NCI-H226 (cell line): Measurements from ENCODE around the gene MTA1.
A peak's percentile ranks its signal among the peaks of the same experiment; 100 is the strongest.

ENCODE experiments used
- DNase-seq: peaks from one replicate; pipeline ENCODE4 v3.0.0-alpha.2; 2015

The MTA1 gene

GRCh38 chr14:105447651-105448640 is 28.3 kb downstream of the MTA1 start:
- no peak for DNase-seq

DNA sequence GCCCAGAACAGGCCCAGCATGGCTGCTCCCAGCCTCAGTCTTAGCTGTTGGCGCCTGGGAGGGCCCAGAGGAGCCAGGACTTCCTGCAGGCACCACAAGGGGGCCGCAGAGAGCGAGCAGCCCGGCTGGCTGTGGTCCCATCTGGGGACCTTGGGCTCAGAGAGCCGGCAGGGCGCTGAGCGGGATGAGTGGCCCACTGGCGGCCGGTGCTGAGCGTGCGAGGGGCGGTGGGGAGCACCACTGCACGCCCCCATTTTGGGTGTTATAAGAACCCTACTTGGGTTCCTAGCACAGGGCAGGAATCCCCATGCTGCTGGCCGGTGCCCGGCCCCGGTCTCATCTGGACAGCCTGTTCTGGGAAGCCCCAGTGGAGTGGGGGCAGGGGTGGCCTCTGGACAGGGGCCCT is 29.1 kb downstream of the MTA1 start:
- peak; percentile 22 for DNase-seq

- no peak for DNase-seq
Measured at GRCh38 chr14:105449276-105450122, 29.9 kb downstream of the MTA1 start.

GRCh38 chr14:105450123-105450505 is 30.5 kb downstream of the MTA1 start:
- no peak for DNase-seq

GRCh38 chr14:105450864-105451720 is 31.5 kb downstream of the MTA1 start:
- DNase-seq = no peak

- DNase-seq = no peak
Measured at GRCh38 chr14:105452963-105453362, 33.3 kb downstream of the MTA1 start.

- no peak for DNase-seq
Measured at GRCh38 chr14:105453847-105454246, 34.2 kb downstream of the MTA1 start.

GRCh38 chr14:105455086-105455640 is 35.5 kb downstream of the MTA1 start:
- DNase-seq = no peak

GRCh38 chr14:105455766-105456660 is 36.4 kb downstream of the MTA1 start:
- no peak for DNase-seq

DNA sequence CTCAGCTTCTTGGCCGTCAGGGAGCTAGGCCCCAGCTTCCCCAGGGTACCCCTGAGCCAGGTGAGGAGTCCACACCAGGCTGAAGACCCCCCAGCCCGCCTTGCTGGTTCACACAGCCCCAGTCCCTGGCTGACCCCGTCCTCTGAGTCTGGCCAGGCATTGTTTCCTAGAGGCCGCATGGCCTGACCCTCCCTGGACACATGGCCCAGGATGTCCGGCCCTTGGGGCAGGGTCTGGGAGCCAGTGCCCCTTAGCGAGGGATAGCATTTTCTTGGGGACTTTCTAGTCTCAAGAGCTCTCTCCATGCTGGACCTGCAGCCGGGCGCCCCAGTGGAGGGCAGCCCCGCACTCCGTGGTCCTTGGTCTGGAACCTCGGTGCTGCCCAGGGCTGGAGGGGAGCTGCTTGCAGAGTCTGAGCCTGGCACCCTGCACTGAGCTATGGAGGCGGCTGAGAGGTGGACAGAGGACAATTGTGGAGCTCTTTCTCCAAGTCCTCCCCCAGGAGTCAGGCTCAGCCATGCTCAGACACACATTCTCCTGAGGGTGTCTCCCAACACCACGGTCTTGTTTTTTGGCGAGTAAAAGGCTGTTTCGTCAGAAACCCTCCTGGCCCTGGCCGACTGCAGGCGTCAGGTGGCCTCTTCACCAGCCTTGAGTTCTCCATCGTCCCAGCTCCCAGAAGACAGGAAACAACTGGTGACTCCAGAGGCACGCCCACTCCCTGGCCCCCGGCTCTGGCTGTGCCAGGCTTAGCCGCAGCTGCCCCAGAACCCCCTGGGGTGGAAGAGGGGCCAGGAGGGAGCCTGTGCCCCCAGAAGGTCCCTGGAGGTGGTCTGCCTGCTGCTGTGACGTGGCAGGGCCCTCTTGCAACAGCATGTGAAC is 37.4 kb downstream of the MTA1 start:
- no peak for DNase-seq

DNA sequence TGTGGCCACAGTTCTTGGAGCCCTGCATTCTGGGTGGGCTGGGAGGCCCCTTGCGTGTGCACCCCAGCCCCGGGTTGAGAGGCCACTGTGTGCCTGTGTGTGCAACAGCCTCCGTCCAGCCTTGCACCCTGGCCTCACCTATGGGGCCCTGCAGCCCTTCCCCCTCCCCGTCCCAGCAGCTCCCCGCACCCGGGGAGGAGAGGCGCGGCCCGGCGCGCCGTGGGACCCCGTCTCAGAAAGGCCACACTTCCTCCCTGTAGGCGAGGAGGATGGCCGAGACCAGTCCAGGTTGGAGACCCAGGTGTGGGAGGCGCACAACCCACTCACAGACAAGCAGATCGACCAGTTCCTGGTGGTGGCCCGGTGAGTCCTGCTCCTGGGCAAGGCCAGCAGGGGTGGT is 38.4 kb downstream of the MTA1 start:
- DNase-seq = no peak

DNA sequence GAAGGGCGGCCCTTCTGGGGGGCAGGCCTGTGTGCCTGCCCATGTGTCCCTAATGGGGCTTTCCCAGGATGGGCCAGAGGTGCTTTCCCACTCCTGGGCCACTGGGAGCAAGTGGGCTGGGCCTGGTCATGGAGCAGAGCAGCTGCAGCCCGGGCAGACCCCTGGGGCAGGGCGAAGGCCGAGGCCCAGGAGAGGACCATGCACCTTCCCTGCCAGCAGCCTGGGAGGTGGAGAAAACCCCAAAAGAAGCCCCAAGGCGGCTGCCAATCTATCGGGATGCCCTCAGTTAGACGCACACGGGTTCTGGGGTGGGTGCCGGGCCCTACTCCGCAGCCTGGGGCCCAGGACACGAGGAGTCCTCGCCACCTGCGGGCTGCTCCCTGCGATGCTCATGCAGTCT is 38.9 kb downstream of the MTA1 start:
- DNase-seq = no peak

GRCh38 chr14:105460116-105460515 is 40.5 kb downstream of the MTA1 start:
- DNase-seq = no peak

GRCh38 chr14:105460616-105461015 is 41.0 kb downstream of the MTA1 start:
- no peak for DNase-seq

GRCh38 chr14:105461903-105462302 is 42.3 kb downstream of the MTA1 start:
- DNase-seq = no peak

- no peak for DNase-seq
Measured at GRCh38 chr14:105464501-105464900, 44.9 kb downstream of the MTA1 start.

DNA sequence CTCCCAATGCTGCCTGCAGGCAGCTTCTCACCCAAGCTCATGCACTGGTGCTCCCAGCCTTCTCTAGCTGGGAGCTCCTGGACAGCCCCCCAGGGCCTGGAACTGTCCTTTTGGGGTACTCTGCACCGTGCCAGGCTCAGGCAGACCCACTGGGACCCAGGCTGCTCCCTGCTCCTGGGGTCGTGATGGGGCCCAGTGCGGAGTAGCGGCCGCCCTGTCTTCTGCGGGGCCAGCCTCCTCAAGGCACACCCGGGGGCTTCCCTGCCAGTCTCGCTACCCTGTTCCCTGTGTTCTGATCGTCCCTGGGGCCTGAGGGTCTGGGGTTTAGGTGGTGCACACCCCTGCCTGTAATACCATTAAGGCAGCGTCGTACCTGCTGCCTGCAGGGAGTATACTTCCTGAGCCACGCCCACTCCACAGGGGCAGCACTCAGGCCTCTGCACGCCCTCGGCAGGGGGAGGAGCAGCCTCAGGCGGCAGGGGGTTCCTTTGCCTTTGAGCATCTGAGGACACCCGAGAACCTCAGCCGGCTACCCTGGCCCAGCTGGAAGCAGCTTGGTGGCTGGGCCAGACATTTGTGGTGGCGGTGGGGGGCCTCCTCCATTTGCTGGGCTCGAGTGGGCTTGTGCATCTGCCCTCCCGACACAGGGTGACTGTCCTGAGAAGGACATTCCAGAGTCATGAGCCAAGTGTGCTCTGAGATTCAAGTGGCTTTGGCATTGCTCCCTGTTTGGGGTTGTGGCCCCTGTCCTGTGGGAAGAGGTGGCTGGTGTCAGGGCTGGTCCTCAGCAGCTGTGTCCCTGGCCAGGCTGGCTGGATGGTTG is 45.8 kb downstream of the MTA1 start:
- no peak for DNase-seq

- no peak for DNase-seq
Measured at GRCh38 chr14:105466531-105467248, 47.1 kb downstream of the MTA1 start.
